Measurements from ENCODE around the gene IPO8.
A peak's percentile ranks its signal among the peaks of the same experiment; 100 is the strongest.

Gene IPO8

DNA sequence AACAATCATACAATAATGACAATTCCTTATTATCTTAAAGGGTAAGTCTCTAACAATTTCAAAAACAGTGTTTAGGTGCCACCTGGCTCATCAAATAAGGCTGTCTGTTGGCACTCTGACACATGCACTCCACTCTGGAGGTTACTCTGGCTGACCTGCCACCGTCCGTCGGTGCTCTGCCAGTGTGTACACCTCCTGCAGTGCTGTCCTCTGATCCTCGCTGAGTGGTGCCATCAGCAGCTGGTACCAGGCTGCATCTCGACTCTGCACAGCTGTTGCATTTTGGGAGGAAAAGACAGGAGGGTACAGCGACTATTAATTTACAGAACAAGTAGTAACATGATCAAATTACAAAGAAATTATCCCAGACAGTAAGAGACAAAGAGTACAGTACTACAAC lies 63.9 kb downstream of the IPO8 start:
- H2AFZ ChIP-seq (ENCODE audit: low read length): no peak overlapping the region
- H3F3A ChIP-seq (ENCODE audit: low read depth): no peaks in the 10 kb centered on the region
- H4K20me1 ChIP-seq (ENCODE audit: insufficient read depth, low read length, poor library complexity, severe bottlenecking): no peaks in the 10 kb centered on the region
- no peak overlapping the region for H3K4me2 ChIP-seq (ENCODE audit: low read depth, low read length, poor library complexity, severe bottlenecking)
- peaks cover 7% of the 10 kb centered on the region for H3K4me1 ChIP-seq (ENCODE audit: insufficient read depth, low read length, poor library complexity, severe bottlenecking)
- no peak overlapping the region for H3K4me3 ChIP-seq (ENCODE audit: low read length, poor library complexity, severe bottlenecking)
- H3K36me3 ChIP-seq (ENCODE audit: insufficient read depth, low read length): peaks cover 49% of the 10 kb centered on the region
- H3K79me2 ChIP-seq (ENCODE audit: insufficient read depth, low read length): no peaks in the 10 kb centered on the region
- TF ChIP-seq, protein P1, sequence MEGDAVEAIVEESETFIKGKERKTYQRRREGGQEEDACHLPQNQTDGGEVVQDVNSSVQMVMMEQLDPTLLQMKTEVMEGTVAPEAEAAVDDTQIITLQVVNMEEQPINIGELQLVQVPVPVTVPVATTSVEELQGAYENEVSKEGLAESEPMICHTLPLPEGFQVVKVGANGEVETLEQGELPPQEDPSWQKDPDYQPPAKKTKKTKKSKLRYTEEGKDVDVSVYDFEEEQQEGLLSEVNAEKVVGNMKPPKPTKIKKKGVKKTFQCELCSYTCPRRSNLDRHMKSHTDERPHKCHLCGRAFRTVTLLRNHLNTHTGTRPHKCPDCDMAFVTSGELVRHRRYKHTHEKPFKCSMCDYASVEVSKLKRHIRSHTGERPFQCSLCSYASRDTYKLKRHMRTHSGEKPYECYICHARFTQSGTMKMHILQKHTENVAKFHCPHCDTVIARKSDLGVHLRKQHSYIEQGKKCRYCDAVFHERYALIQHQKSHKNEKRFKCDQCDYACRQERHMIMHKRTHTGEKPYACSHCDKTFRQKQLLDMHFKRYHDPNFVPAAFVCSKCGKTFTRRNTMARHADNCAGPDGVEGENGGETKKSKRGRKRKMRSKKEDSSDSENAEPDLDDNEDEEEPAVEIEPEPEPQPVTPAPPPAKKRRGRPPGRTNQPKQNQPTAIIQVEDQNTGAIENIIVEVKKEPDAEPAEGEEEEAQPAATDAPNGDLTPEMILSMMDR (conservative IDR thresholded peaks at IDR 0.05; ENCODE audit: low read length): no peak
- TF ChIP-seq EZH2phosphoT487 (IDR thresholded peaks at IDR 0.05; ENCODE audit: borderline replicate concordance): no peak
- H3K9me2 ChIP-seq (replicated peaks; ENCODE audit: low read depth, low read length): no peaks in the 10 kb centered on the region
- no peaks in the 10 kb centered on the region for H3K9me3 ChIP-seq (ENCODE audit: insufficient read depth, low read depth, low read length)
- H3K27me3 ChIP-seq (ENCODE audit: insufficient read depth, low read length, poor library complexity, severe bottlenecking): no peaks in the 10 kb centered on the region
- no peak overlapping the region for H3K9ac ChIP-seq (ENCODE audit: low read depth, low read length, poor library complexity, severe bottlenecking)

DNA sequence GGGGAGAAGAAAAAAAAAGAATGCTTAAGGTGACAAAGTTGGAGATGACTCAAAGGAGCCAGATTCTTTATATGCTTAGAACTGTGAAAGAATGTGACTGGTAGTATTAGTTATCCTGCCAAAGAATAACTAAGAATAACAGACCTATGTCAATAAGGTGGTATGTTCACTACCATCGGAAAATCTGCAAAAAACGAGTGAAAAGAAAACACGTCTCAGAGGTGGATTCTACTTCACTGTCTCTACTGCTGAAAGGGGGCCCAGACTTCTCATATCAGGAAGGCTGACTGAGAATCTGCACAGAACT lies 64.7 kb downstream of the IPO8 start:
- Histone ChIP-seq H3K9ac (ENCODE audit: low read depth, low read length, poor library complexity, severe bottlenecking) (no peak overlapping the region), H3K4me2 (ENCODE audit: low read depth, low read length, poor library complexity, severe bottlenecking) (no peak overlapping the region), H3K9me2 (replicated peaks; ENCODE audit: low read depth, low read length) (no peaks in the 10 kb centered on the region), H2AFZ (ENCODE audit: low read length) (no peak overlapping the region), H3K36me3 (ENCODE audit: insufficient read depth, low read length) (peaks cover 41% of the 10 kb centered on the region), H3K27me3 (ENCODE audit: insufficient read depth, low read length, poor library complexity, severe bottlenecking) (no peaks in the 10 kb centered on the region), H3K79me2 (ENCODE audit: insufficient read depth, low read length) (no peaks in the 10 kb centered on the region), H3K9me3 (ENCODE audit: insufficient read depth, low read depth, low read length) (no peaks in the 10 kb centered on the region), H3K4me3 (ENCODE audit: low read length, poor library complexity, severe bottlenecking) (no peak overlapping the region), H4K20me1 (ENCODE audit: insufficient read depth, low read length, poor library complexity, severe bottlenecking) (no peaks in the 10 kb centered on the region), H3K4me1 (ENCODE audit: insufficient read depth, low read length, poor library complexity, severe bottlenecking) (peaks cover 7% of the 10 kb centered on the region), H3F3A (ENCODE audit: low read depth) (no peaks in the 10 kb centered on the region)
- TF ChIP-seq EZH2phosphoT487 (IDR thresholded peaks at IDR 0.05; ENCODE audit: borderline replicate concordance): no peak
- TF ChIP-seq, protein P1 (conservative IDR thresholded peaks at IDR 0.05; ENCODE audit: low read length): no peak

DNA sequence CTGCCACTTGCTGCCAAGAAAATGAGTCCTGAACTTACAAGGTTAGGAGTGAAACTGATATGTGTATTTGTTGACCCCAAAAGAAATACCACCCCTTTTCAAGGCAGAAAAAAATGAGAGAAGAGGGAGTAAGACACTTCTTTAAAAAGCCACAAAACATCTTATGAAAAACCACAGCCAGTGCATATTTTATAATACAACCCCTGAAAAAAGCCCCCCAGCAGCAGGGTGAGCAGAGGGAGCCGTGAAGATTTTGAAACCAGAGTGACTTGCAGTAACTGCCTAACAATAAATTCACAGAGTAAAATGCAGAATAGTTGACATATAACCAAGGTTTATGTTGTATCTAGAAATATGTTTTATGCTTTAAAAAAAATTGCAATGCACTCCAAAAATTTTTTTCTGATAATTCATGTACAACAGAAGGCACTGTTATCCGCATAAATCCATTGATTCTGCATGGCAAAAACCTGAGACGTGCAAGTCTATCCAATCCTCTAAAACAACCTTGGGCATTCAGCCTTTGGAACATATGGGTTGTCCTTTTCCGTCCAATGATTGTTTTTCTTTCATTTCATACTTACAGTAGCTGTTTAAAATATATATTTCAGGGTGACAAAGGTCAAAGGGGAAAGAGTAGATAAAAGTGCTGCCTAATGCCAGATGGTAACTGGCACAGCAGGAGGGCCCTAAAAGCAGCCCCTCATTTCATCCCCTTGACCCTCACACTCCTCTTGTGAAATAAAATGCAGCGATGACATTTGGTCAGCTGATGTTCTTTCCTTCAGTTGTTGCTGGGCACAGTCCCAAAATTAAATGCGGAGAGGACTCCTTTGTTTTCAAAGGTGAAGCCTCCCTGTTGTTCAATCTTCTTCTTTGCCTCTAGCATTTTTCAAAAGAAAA lies 65.3 kb downstream of the IPO8 start:
- no peak for TF ChIP-seq EZH2phosphoT487 (IDR thresholded peaks at IDR 0.05; ENCODE audit: borderline replicate concordance)
- TF ChIP-seq, protein P1 (conservative IDR thresholded peaks at IDR 0.05; ENCODE audit: low read length): no peak
- no peaks in the 10 kb centered on the region for H4K20me1 ChIP-seq (ENCODE audit: insufficient read depth, low read length, poor library complexity, severe bottlenecking)
- H3K4me1 ChIP-seq (ENCODE audit: insufficient read depth, low read length, poor library complexity, severe bottlenecking): peaks cover 7% of the 10 kb centered on the region
- no peaks in the 10 kb centered on the region for H3K9me2 ChIP-seq (replicated peaks; ENCODE audit: low read depth, low read length)
- no peak overlapping the region for H2AFZ ChIP-seq (ENCODE audit: low read length)
- H3K79me2 ChIP-seq (ENCODE audit: insufficient read depth, low read length): no peaks in the 10 kb centered on the region
- H3F3A ChIP-seq (ENCODE audit: low read depth): no peaks in the 10 kb centered on the region
- H3K27me3 ChIP-seq (ENCODE audit: insufficient read depth, low read length, poor library complexity, severe bottlenecking): no peaks in the 10 kb centered on the region
- H3K4me2 ChIP-seq (ENCODE audit: low read depth, low read length, poor library complexity, severe bottlenecking): peak overlapping the region; percentile 14
- no peaks in the 10 kb centered on the region for H3K9me3 ChIP-seq (ENCODE audit: insufficient read depth, low read depth, low read length)
- H3K36me3 ChIP-seq (ENCODE audit: insufficient read depth, low read length): peaks cover 41% of the 10 kb centered on the region
- H3K9ac ChIP-seq (ENCODE audit: low read depth, low read length, poor library complexity, severe bottlenecking): no peak overlapping the region
- H3K4me3 ChIP-seq (ENCODE audit: low read length, poor library complexity, severe bottlenecking): no peak overlapping the region
